HEK293T (cell line): ENCODE results near the gene CREB3.

ENCODE experiments used
- FOXM1 ChIP-seq: fragments of 450-650 bp; IDR thresholded peaks from 2 replicates; pipeline ENCODE4 v1.6.1; 2017; ENCODE audit warnings: mild to moderate bottlenecking, borderline replicate concordance
- HDGF ChIP-seq: fragments of 450-650 bp; IDR thresholded peaks from 2 replicates; pipeline ENCODE4 v1.6.1; 2017; ENCODE audit warnings: antibody characterized with exemption, borderline replicate concordance
- SP1 ChIP-seq: fragments of 450-650 bp; IDR thresholded peaks from 2 replicates; pipeline ENCODE4 v1.6.1; 2017
- TF ChIP-seq, protein P1 (sequence below): fragments of 450-650 bp; IDR thresholded peaks from 2 replicates; pipeline ENCODE4 v1.6.1; 2016

DNA sequence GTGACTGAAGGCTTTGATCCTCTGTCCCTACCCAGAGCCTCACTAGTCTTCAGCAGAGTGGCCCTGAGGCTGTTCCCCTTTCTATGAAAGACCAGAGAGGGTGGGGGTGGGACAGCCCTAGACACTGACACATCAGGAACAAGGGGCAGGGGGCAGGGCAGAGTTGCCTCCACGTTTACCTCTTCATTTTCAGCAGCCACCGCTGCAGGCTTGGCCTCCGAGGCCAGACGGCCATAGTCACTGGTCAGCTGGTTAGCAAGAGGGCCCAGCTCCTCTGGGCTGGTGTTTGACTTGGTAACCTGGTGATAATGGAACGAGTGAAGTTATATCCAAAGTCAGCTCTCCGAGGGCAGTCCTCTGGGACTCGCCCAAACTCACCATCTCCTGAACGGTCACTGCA, 27.1 kb upstream of the CREB3 start:
- TF ChIP-seq FOXM1 (no peak), HDGF (no peak), SP1 (no peak)
- TF ChIP-seq, protein P1, sequence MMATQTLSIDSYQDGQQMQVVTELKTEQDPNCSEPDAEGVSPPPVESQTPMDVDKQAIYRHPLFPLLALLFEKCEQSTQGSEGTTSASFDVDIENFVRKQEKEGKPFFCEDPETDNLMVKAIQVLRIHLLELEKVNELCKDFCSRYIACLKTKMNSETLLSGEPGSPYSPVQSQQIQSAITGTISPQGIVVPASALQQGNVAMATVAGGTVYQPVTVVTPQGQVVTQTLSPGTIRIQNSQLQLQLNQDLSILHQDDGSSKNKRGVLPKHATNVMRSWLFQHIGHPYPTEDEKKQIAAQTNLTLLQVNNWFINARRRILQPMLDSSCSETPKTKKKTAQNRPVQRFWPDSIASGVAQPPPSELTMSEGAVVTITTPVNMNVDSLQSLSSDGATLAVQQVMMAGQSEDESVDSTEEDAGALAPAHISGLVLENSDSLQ: no peak
